Choroid plexus epithelial cell (primary cell): ENCODE data around the gene CCDC117.

ENCODE experiments used
- DNase-seq: peaks from one replicate; pipeline ENCODE4 v3.0.0-alpha.2; 2010; ENCODE audit warnings: low read depth
- H3K4me3 ChIP-seq: 2 replicates; pipeline ENCODE4 v1.5.1; 2011; ENCODE audit warnings: low read depth, mild to moderate bottlenecking, control low read depth, low read length, moderate library complexity
- CTCF ChIP-seq: conservative IDR thresholded peaks from 2 replicates; pipeline ENCODE4 v1.5.1; 2011; ENCODE audit warnings: low read depth, mild to moderate bottlenecking, control low read depth, inconsistent platforms, low read length, moderate library complexity

Gene CCDC117

GRCh38 chr22:28772633-28773460, at the start of gene CCDC117:
TSS of gene CCDC117 (plus strand) at chr22:28772695. CDS start at chr22:28772850, 155 bp downstream.
- H3K4me3 ChIP-seq = peak within 1 kb of the TSS; percentile 89
- DNase-seq = peak; percentile 97
- TF ChIP-seq CTCF = no peak

DNA sequence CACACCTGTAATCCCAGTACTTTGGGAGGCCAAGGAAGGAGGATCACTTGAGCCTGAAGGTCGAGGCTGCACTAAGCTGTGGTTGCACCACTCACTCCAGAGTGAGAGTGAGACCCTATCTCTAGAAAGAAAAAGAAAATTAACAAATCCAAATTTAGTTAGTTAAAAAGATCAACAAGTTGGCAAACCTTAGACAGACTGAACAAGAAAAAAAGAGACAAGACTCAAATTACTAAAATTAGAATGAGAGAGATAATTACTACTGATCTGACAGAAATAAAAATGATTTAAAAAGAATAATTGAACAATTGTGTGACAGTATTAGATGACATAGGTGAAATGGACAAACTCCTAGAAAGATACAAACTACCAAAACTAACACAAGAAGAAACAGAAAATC, 44.5 kb upstream of the CCDC117 start:
- DNase-seq = no peak
- no peak for TF ChIP-seq CTCF
- no peak overlapping the region for H3K4me3 ChIP-seq

GRCh38 chr22:28728621-28729313, 43.7 kb upstream of the CCDC117 start:
- H3K4me3 ChIP-seq = no peak overlapping the region
- DNase-seq = peak; percentile 48
- TF ChIP-seq CTCF = no peak

DNA sequence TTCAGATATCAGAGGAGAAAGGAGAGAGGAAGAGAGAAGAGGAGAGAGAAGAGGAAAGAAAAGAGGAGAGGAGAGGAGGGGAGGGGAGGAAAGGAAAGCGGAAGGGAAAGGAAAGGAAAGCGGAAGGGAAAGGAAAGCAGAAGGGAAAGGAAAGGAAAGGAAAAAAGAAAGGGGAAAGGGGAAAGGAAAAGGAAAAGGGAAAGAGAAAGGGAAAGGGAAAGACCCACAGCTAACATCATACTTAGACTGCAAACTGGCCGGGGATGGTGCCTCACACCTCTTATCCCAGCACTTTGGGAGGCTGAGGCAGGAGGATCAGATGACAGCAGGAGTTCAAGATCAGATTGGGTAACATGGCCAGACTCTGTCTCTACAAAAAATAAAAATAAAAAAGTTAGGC, 42.3 kb upstream of the CCDC117 start:
- H3K4me3 ChIP-seq = no peak overlapping the region
- no peak for TF ChIP-seq CTCF
- DNase-seq = no peak

DNA sequence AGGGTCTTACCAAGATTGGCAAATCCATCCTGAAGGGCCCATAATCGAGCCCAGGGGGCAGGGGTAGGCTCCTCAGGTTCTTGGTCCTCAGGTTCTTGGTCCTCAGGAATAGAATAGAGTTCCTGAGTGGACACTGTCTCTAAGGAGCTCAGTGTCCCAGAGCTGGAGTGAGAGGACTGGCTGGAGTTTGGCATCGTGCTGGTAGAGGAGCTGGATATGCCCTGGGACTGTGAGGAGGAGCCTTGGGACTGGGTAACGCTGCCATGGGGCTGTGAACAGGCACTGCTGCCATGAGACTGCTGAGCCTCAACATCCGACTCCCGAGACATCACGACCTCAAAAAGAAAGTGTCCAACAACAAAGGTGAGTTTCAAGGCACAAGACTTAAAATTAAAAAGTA, 38.1 kb upstream of the CCDC117 start:
- no peak for DNase-seq
- H3K4me3 ChIP-seq = no peak overlapping the region
- TF ChIP-seq CTCF = no peak

GRCh38 chr22:28736301-28737155, 36.0 kb upstream of the CCDC117 start:
- no peak overlapping the region for H3K4me3 ChIP-seq
- no peak for TF ChIP-seq CTCF
- DNase-seq = no peak
